Osteoblast (primary cell): Measurements from ENCODE around the gene TMEM245. TPM values are rescaled to one million over a fixed set of nuclear protein-coding genes. Genes with fewer than 3 reads are reported as not detected.

ENCODE experiments used
- DNase-seq: peaks from one replicate; pipeline ENCODE4 v3.0.0; 2011; ENCODE audit warnings: low spot score, mixed read lengths; ENCODE audit not compliant: insufficient read length; ENCODE audit errors: missing footprints
- H2AFZ ChIP-seq: 2 replicates; pipeline ENCODE4 v1.6.0; 2011; ENCODE audit warnings: mild to moderate bottlenecking, low read length
- H3K27ac ChIP-seq: 2 replicates; pipeline ENCODE4 v1.5.1; 2011; ENCODE audit warnings: mild to moderate bottlenecking, low read depth, low read length, moderate library complexity
- H3K27me3 ChIP-seq: 2 replicates; pipeline ENCODE4 v1.6.0; 2012; ENCODE audit warnings: mild to moderate bottlenecking, control low read depth, inconsistent platforms, low read length, moderate library complexity; ENCODE audit not compliant: insufficient read depth
- H3K36me3 ChIP-seq: 2 replicates; pipeline ENCODE4 v1.5.1; 2011; ENCODE audit warnings: mild to moderate bottlenecking, low read length, control low read depth, moderate library complexity; ENCODE audit not compliant: insufficient read depth
- H3K4me1 ChIP-seq: 2 replicates; pipeline ENCODE4 v1.5.1; 2011; ENCODE audit warnings: mild to moderate bottlenecking, low read length, control low read depth, moderate library complexity; ENCODE audit not compliant: insufficient read depth
- H3K4me2 ChIP-seq: 2 replicates; pipeline ENCODE4 v1.6.0; 2011; ENCODE audit warnings: mild to moderate bottlenecking, low read length; ENCODE audit not compliant: insufficient read depth
- H3K4me3 ChIP-seq: fragments of 200-600 bp; sonication (generic); 3 replicates; pipeline ENCODE4 v1.5.1; 2012; ENCODE audit warnings: mild to moderate bottlenecking, low read length, inconsistent platforms; ENCODE audit not compliant: insufficient read depth
- H3K79me2 ChIP-seq: 2 replicates; pipeline ENCODE4 v1.6.0; 2012; ENCODE audit warnings: mild to moderate bottlenecking, low read length, control low read depth, inconsistent platforms; ENCODE audit not compliant: insufficient read depth
- H3K9me3 ChIP-seq: 2 replicates; pipeline ENCODE4 v1.5.1; 2011; ENCODE audit warnings: low read depth, low read length, control low read depth
- H4K20me1 ChIP-seq: 2 replicates; pipeline ENCODE4 v1.6.0; 2012; ENCODE audit warnings: mild to moderate bottlenecking, low read length, control low read depth; ENCODE audit not compliant: insufficient read depth
- CTCF ChIP-seq: IDR thresholded peaks from 2 replicates; pipeline ENCODE4 v1.5.1; 2011; ENCODE audit warnings: mild to moderate bottlenecking, low read depth, low read length, moderate library complexity; ENCODE audit errors: extremely low read depth
- total RNA-seq: library from RNA; depleted of rRNA; stranded (reverse); fragments of >200 nt; gene quantifications from 2 replicates; pipeline ENCODE4 v1.2.3, GENCODE V29; 2012

Gene TMEM245
- total RNA-seq, 1 donor: 45.2 TPM

- Histone ChIP-seq H3K79me2 (peaks cover 28% of the 10 kb centered on the region), H3K27ac (peak overlapping the region; percentile 72), H3K4me3 (peak overlapping the region; percentile 84), H4K20me1 (peaks cover 27% of the 10 kb centered on the region), H3K27me3 (no peaks in the 10 kb centered on the region), H3K4me1 (peaks cover 34% of the 10 kb centered on the region), H3K4me2 (peak overlapping the region; percentile 91), H2AFZ (peak overlapping the region; percentile 75), H3K36me3 (no peaks in the 10 kb centered on the region), H3K9me3 (no peaks in the 10 kb centered on the region)
- peak; percentile 59 for DNase-seq
- TF ChIP-seq CTCF: no peak
Observed at GRCh38 chr9:109013679-109014607, 105.8 kb downstream of the TMEM245 start.

GRCh38 chr9:109012876-109013678 lies 106.7 kb downstream of the TMEM245 start, which contains the start of gene CTNNAL1:
Gene CTNNAL1, minus strand, starts transcription at chr9:109013499. Its CDS starts 57 bp downstream, at chr9:109013442.
- TF ChIP-seq CTCF: no peak
- H3K79me2 ChIP-seq: peaks cover 36% of the 10 kb centered on the region
- peak; percentile 96 for DNase-seq
- peak within 1 kb of the TSS; percentile 82 for H3K27ac ChIP-seq
- no peaks in the 10 kb centered on the region for H3K9me3 ChIP-seq
- H3K27me3 ChIP-seq: no peaks in the 10 kb centered on the region
- peaks cover 27% of the 10 kb centered on the region for H4K20me1 ChIP-seq
- H2AFZ ChIP-seq: peak within 1 kb of the TSS; percentile 75
- peaks cover 34% of the 10 kb centered on the region for H3K4me1 ChIP-seq
- H3K4me3 ChIP-seq: peak within 1 kb of the TSS; percentile 84
- H3K4me2 ChIP-seq: peak within 1 kb of the TSS; percentile 91
- no peaks in the 10 kb centered on the region for H3K36me3 ChIP-seq

GRCh38 chr9:109012009-109012875 lies 107.5 kb downstream of the TMEM245 start:
- DNase-seq: peak; percentile 84
- Histone ChIP-seq H3K27ac (peak overlapping the region; percentile 82), H4K20me1 (peaks cover 30% of the 10 kb centered on the region), H3K27me3 (no peaks in the 10 kb centered on the region), H3K36me3 (no peaks in the 10 kb centered on the region), H3K4me3 (peak overlapping the region; percentile 84), H3K4me1 (peaks cover 34% of the 10 kb centered on the region), H3K79me2 (peaks cover 43% of the 10 kb centered on the region), H3K4me2 (peak overlapping the region; percentile 87), H2AFZ (peak overlapping the region; percentile 42), H3K9me3 (no peaks in the 10 kb centered on the region)
- no peak for TF ChIP-seq CTCF
